ENCODE results near the gene C18orf54.
A peak's percentile ranks its signal among the peaks of the same experiment; 100 is the strongest.
"Not testable (repeated sequence)": the region's sequence is repeated elsewhere in the genome, so short reads cannot be mapped to it uniquely, and the experiment has no call there.

Gene C18orf54

GRCh38 chr18:54359233-54359632 is 1.5 kb downstream of the C18orf54 start:
- H3K9me3 Mint-ChIP-seq: no peaks in the 10 kb centered on the region
- H3K27ac Mint-ChIP-seq: no peak overlapping the region
- peak overlapping the region; percentile 100 for H3K4me3 Mint-ChIP-seq
- peaks cover 2% of the 10 kb centered on the region for H3K27me3 Mint-ChIP-seq
- H3K36me3 Mint-ChIP-seq (ENCODE audit: low read depth): peaks cover 28% of the 10 kb centered on the region
- H3K4me1 Mint-ChIP-seq (ENCODE audit: low read depth): peaks cover 14% of the 10 kb centered on the region
- no peak for DNase-seq

- H3K4me3 Mint-ChIP-seq: no peak overlapping the region
- H3K9me3 Mint-ChIP-seq: no peaks in the 10 kb centered on the region
Observed at GRCh38 chr18:54360406-54360805, 2.7 kb downstream of the C18orf54 start.

GRCh38 chr18:54378057-54378456 is 20.4 kb downstream of the C18orf54 start:
- H3K9me3 Mint-ChIP-seq: no peaks in the 10 kb centered on the region
- no peaks in the 10 kb centered on the region for H3K27me3 Mint-ChIP-seq
- no peak overlapping the region for H3K4me3 Mint-ChIP-seq
- DNase-seq: no peak
- no peak overlapping the region for H3K27ac Mint-ChIP-seq
- peaks cover 8% of the 10 kb centered on the region for H3K36me3 Mint-ChIP-seq (ENCODE audit: low read depth)
- peaks cover 2% of the 10 kb centered on the region for H3K4me1 Mint-ChIP-seq (ENCODE audit: low read depth)

More at GRCh38 chr18:54360406-54360805, 2.7 kb downstream of the C18orf54 start:
- Mint-ChIP-seq H3K27ac (no peak overlapping the region), H3K36me3 (ENCODE audit: low read depth) (peaks cover 28% of the 10 kb centered on the region), H3K4me1 (ENCODE audit: low read depth) (peaks cover 14% of the 10 kb centered on the region), H3K27me3 (peaks cover 2% of the 10 kb centered on the region)
- no peak for DNase-seq

- Mint-ChIP-seq H3K4me1 (ENCODE audit: low read depth) (peaks cover 2% of the 10 kb centered on the region), H3K9me3 (no peaks in the 10 kb centered on the region), H3K4me3 (no peak overlapping the region), H3K27ac (no peak overlapping the region), H3K27me3 (no peaks in the 10 kb centered on the region), H3K36me3 (ENCODE audit: low read depth) (peaks cover 5% of the 10 kb centered on the region)
- DNase-seq: no peak
Observed at GRCh38 chr18:54381640-54382039, 23.9 kb downstream of the C18orf54 start.

- H3K27me3 Mint-ChIP-seq: peaks cover 3% of the 10 kb centered on the region
- no peaks in the 10 kb centered on the region for H3K9me3 Mint-ChIP-seq
- peaks cover 5% of the 10 kb centered on the region for H3K36me3 Mint-ChIP-seq (ENCODE audit: low read depth)
- no peak overlapping the region for H3K4me3 Mint-ChIP-seq
- DNase-seq: no peak
- H3K27ac Mint-ChIP-seq: no peak overlapping the region
- H3K4me1 Mint-ChIP-seq (ENCODE audit: low read depth): peaks cover 2% of the 10 kb centered on the region
Observed at GRCh38 chr18:54382076-54382475, 24.4 kb downstream of the C18orf54 start.

GRCh38 chr18:54382733-54383252 is 25.1 kb downstream of the C18orf54 start:
- Mint-ChIP-seq H3K27ac (no peak overlapping the region), H3K9me3 (no peaks in the 10 kb centered on the region), H3K4me3 (no peak overlapping the region), H3K27me3 (peaks cover 4% of the 10 kb centered on the region), H3K4me1 (ENCODE audit: low read depth) (peaks cover 2% of the 10 kb centered on the region), H3K36me3 (ENCODE audit: low read depth) (peaks cover 5% of the 10 kb centered on the region)
- no peak for DNase-seq

- H3K27me3 Mint-ChIP-seq: peaks cover 21% of the 10 kb centered on the region
- H3K4me3 Mint-ChIP-seq: no peak overlapping the region
- H3K27ac Mint-ChIP-seq: no peak overlapping the region
- no peak for DNase-seq
- peaks cover 13% of the 10 kb centered on the region for H3K4me1 Mint-ChIP-seq (ENCODE audit: low read depth)
- H3K9me3 Mint-ChIP-seq: no peaks in the 10 kb centered on the region
- no peaks in the 10 kb centered on the region for H3K36me3 Mint-ChIP-seq (ENCODE audit: low read depth)
Observed at GRCh38 chr18:54386043-54386442, 28.3 kb downstream of the C18orf54 start.

GRCh38 chr18:54386800-54387495 is 29.2 kb downstream of the C18orf54 start:
- Mint-ChIP-seq H3K27me3 (peaks cover 23% of the 10 kb centered on the region), H3K4me1 (ENCODE audit: low read depth) (peaks cover 13% of the 10 kb centered on the region)
- H3K27ac Mint-ChIP-seq; H3K4me3 Mint-ChIP-seq; H3K9me3 Mint-ChIP-seq; H3K36me3 Mint-ChIP-seq (ENCODE audit: low read depth); DNase-seq: not testable (repeated sequence)

GRCh38 chr18:54387631-54388030 is 29.9 kb downstream of the C18orf54 start:
- Mint-ChIP-seq H3K27ac (no peak overlapping the region), H3K36me3 (ENCODE audit: low read depth) (no peaks in the 10 kb centered on the region), H3K9me3 (no peaks in the 10 kb centered on the region), H3K4me3 (no peak overlapping the region), H3K27me3 (peaks cover 23% of the 10 kb centered on the region), H3K4me1 (ENCODE audit: low read depth) (peaks cover 13% of the 10 kb centered on the region)
- no peak for DNase-seq

GRCh38 chr18:54388203-54389142 is 30.8 kb downstream of the C18orf54 start:
- no peak overlapping the region for H3K27ac Mint-ChIP-seq
- no peak overlapping the region for H3K4me3 Mint-ChIP-seq
- H3K27me3 Mint-ChIP-seq: peaks cover 23% of the 10 kb centered on the region
- H3K4me1 Mint-ChIP-seq (ENCODE audit: low read depth): peaks cover 13% of the 10 kb centered on the region
- no peaks in the 10 kb centered on the region for H3K9me3 Mint-ChIP-seq
- no peak for DNase-seq
- no peaks in the 10 kb centered on the region for H3K36me3 Mint-ChIP-seq (ENCODE audit: low read depth)

- H3K36me3 Mint-ChIP-seq (ENCODE audit: low read depth): no peaks in the 10 kb centered on the region
- no peak overlapping the region for H3K27ac Mint-ChIP-seq
- peaks cover 23% of the 10 kb centered on the region for H3K27me3 Mint-ChIP-seq
- H3K4me1 Mint-ChIP-seq (ENCODE audit: low read depth): peaks cover 13% of the 10 kb centered on the region
- no peak for DNase-seq
- no peak overlapping the region for H3K4me3 Mint-ChIP-seq
- no peaks in the 10 kb centered on the region for H3K9me3 Mint-ChIP-seq
Observed at GRCh38 chr18:54389143-54389505, 31.4 kb downstream of the C18orf54 start.

- DNase-seq: no peak
- H3K27me3 Mint-ChIP-seq: peaks cover 23% of the 10 kb centered on the region
- H3K36me3 Mint-ChIP-seq (ENCODE audit: low read depth): no peaks in the 10 kb centered on the region
- H3K4me1 Mint-ChIP-seq (ENCODE audit: low read depth): peaks cover 13% of the 10 kb centered on the region
- no peaks in the 10 kb centered on the region for H3K9me3 Mint-ChIP-seq
- H3K4me3 Mint-ChIP-seq: no peak overlapping the region
- no peak overlapping the region for H3K27ac Mint-ChIP-seq
Observed at GRCh38 chr18:54390838-54391237, 33.1 kb downstream of the C18orf54 start.

- peaks cover 19% of the 10 kb centered on the region for H3K27me3 Mint-ChIP-seq
- no peak for DNase-seq
- no peak overlapping the region for H3K4me3 Mint-ChIP-seq
- H3K27ac Mint-ChIP-seq: no peak overlapping the region
- H3K9me3 Mint-ChIP-seq: no peaks in the 10 kb centered on the region
- H3K4me1 Mint-ChIP-seq (ENCODE audit: low read depth): peaks cover 16% of the 10 kb centered on the region
- no peaks in the 10 kb centered on the region for H3K36me3 Mint-ChIP-seq (ENCODE audit: low read depth)
Observed at GRCh38 chr18:54392543-54393023, 34.9 kb downstream of the C18orf54 start.

- no peaks in the 10 kb centered on the region for H3K9me3 Mint-ChIP-seq
- no peak for DNase-seq
- peaks cover 9% of the 10 kb centered on the region for H3K4me1 Mint-ChIP-seq (ENCODE audit: low read depth)
- no peak overlapping the region for H3K4me3 Mint-ChIP-seq
- peaks cover 13% of the 10 kb centered on the region for H3K27me3 Mint-ChIP-seq
- no peak overlapping the region for H3K27ac Mint-ChIP-seq
- no peaks in the 10 kb centered on the region for H3K36me3 Mint-ChIP-seq (ENCODE audit: low read depth)
Observed at GRCh38 chr18:54393648-54394294, 36.1 kb downstream of the C18orf54 start.
